K562 (cell line): ENCODE data around the gene TTC39B.

Experiments used
- ATF7 ChIP-seq: fragments of 450-650 bp; IDR thresholded peaks from 2 replicates; pipeline ENCODE4 v1.7.1; 2014; ENCODE audit warnings: mild to moderate bottlenecking, moderate library complexity
- EP300 ChIP-seq: IDR thresholded peaks from 2 replicates; pipeline ENCODE4 v1.6.1; 2012; ENCODE audit warnings: low read length, improper control_type of control experiment
- NR2C2 ChIP-seq, 2 experiments: fragments of 200-800 bp in 1 of 2; sonication (Bioruptor generic) in 1 of 2; sonication (generic) in 1 of 2; formaldehyde crosslinking in 1 of 2; IDR thresholded peaks; 2 replicates each; pipeline versions ENCODE4 v1.6.1 to v1.8.0; 2016 to 2022; ENCODE audit warnings: mild to moderate bottlenecking in 1 of 2, missing compliant biosample characterization in 1 of 2, missing genetic modification characterization in 1 of 2, missing genetic modification reagents in 1 of 2
- PHB2 ChIP-seq: fragments of 450-650 bp; IDR thresholded peaks from 2 replicates; pipeline ENCODE4 v1.6.1; 2017; ENCODE audit warnings: low read depth
- POLR2AphosphoS5 ChIP-seq: IDR thresholded peaks from 2 replicates; pipeline ENCODE4 v1.6.1; 2011; ENCODE audit warnings: mild to moderate bottlenecking, low read depth, low read length, moderate library complexity; ENCODE audit not compliant: control insufficient read depth, insufficient read depth
- RFX5 ChIP-seq: IDR thresholded peaks from 2 replicates; pipeline ENCODE4 v1.6.1; 2011; ENCODE audit warnings: low read depth, mild to moderate bottlenecking, improper control_type of control experiment, low read length
- SMARCC2 ChIP-seq: fragments of 450-650 bp; IDR thresholded peaks from 2 replicates; pipeline ENCODE4 v1.6.1; 2017; ENCODE audit warnings: antibody characterized with exemption, moderate library complexity, mild to moderate bottlenecking, low read depth
- SP1 ChIP-seq: sonication (generic); formaldehyde crosslinking; IDR thresholded peaks from 2 replicates; pipeline ENCODE4 v1.8.1; 2022; ENCODE audit warnings: mild to moderate bottlenecking, missing genetic modification reagents
- TF ChIP-seq, protein P1 (sequence below), 3 experiments: IDR thresholded peaks in 2 of 3; conservative IDR thresholded peaks in 1 of 3; 2 replicates each; pipeline ENCODE4 v1.5.1; 2011 to 2012; ENCODE audit warnings: low read length in 3 of 3, mild to moderate bottlenecking in 3 of 3, control low read depth in 2 of 3, improper control_type of control experiment in 1 of 3, inconsistent platforms in 1 of 3, low read depth in 1 of 3, mixed read lengths in 1 of 3, moderate library complexity in 1 of 3; ENCODE audit not compliant: insufficient read depth in 2 of 3
- TF ChIP-seq, protein P2 (sequence below): fragments of 200-800 bp; sonication (Bioruptor generic); IDR thresholded peaks from 2 replicates; pipeline ENCODE4 v1.6.1; 2017; ENCODE audit warnings: missing genetic modification characterization, missing compliant biosample characterization
- TF ChIP-seq, protein P3 (sequence below), 2 experiments: fragments of 450-650 bp; formaldehyde crosslinking in 1 of 2; IDR thresholded peaks; 2 replicates each; pipeline versions ENCODE4 v1.4.0 to v1.6.1; 2014 to 2020; ENCODE audit warnings: mild to moderate bottlenecking in 2 of 2, borderline replicate concordance in 1 of 2, low read depth in 1 of 2
- TF ChIP-seq, protein P4 (sequence below), 2 experiments: fragments of 250-450 bp in 1 of 2; fragments of 450-650 bp in 1 of 2; sonication (Bioruptor Pico) in 1 of 2; IDR thresholded peaks; 2 replicates each; pipeline versions ENCODE4 v1.6.1 to v1.8.0; 2016 to 2021; ENCODE audit warnings: mild to moderate bottlenecking in 2 of 2, moderate library complexity in 2 of 2, missing compliant biosample characterization in 1 of 2, missing genetic modification characterization in 1 of 2

DNA sequence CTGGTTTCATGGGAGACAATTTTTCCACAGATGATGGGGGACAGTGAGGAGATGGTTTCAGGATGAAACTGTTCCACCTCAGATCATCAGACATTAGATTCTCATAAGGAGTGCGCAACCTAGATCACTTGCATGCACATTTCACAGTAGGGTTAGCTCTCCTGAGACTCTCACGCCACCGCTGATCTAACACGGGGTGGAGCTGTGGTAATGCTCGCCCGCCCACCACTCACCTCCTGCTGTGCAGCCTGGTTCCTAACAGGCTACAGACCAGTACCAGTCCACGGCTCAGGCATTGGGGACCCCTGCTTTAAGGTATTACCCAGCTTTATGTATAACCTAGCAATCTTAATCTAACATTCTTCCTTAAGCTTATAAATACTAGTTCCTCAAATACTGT is 35.6 kb downstream of the TTC39B start:
- no peak for TF ChIP-seq NR2C2 (CRISPR knock-in tag; IDR thresholded peaks at IDR 0.05)
- TF ChIP-seq NR2C2 (tag; IDR thresholded peaks at IDR 0.05): no peak
- TF ChIP-seq EP300: no peak
- TF ChIP-seq, protein P1, sequence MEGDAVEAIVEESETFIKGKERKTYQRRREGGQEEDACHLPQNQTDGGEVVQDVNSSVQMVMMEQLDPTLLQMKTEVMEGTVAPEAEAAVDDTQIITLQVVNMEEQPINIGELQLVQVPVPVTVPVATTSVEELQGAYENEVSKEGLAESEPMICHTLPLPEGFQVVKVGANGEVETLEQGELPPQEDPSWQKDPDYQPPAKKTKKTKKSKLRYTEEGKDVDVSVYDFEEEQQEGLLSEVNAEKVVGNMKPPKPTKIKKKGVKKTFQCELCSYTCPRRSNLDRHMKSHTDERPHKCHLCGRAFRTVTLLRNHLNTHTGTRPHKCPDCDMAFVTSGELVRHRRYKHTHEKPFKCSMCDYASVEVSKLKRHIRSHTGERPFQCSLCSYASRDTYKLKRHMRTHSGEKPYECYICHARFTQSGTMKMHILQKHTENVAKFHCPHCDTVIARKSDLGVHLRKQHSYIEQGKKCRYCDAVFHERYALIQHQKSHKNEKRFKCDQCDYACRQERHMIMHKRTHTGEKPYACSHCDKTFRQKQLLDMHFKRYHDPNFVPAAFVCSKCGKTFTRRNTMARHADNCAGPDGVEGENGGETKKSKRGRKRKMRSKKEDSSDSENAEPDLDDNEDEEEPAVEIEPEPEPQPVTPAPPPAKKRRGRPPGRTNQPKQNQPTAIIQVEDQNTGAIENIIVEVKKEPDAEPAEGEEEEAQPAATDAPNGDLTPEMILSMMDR (IDR thresholded peaks at IDR 0.05 in 2 of 3, conservative IDR thresholded peaks at IDR 0.05 in 1 of 3; ENCODE audit: insufficient read depth in 2 of 3, low read depth in 1 of 3, low read length in 3 of 3): peak in 2 of 3 experiments; percentile 13 to 29; a peak in 2 of 6 replicates
- TF ChIP-seq, protein P2, sequence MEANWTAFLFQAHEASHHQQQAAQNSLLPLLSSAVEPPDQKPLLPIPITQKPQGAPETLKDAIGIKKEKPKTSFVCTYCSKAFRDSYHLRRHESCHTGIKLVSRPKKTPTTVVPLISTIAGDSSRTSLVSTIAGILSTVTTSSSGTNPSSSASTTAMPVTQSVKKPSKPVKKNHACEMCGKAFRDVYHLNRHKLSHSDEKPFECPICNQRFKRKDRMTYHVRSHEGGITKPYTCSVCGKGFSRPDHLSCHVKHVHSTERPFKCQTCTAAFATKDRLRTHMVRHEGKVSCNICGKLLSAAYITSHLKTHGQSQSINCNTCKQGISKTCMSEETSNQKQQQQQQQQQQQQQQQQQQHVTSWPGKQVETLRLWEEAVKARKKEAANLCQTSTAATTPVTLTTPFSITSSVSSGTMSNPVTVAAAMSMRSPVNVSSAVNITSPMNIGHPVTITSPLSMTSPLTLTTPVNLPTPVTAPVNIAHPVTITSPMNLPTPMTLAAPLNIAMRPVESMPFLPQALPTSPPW: no peak
- TF ChIP-seq ATF7: no peak
- no peak for TF ChIP-seq PHB2
- TF ChIP-seq RFX5: no peak
- TF ChIP-seq POLR2AphosphoS5: no peak
- TF ChIP-seq, protein P3, sequence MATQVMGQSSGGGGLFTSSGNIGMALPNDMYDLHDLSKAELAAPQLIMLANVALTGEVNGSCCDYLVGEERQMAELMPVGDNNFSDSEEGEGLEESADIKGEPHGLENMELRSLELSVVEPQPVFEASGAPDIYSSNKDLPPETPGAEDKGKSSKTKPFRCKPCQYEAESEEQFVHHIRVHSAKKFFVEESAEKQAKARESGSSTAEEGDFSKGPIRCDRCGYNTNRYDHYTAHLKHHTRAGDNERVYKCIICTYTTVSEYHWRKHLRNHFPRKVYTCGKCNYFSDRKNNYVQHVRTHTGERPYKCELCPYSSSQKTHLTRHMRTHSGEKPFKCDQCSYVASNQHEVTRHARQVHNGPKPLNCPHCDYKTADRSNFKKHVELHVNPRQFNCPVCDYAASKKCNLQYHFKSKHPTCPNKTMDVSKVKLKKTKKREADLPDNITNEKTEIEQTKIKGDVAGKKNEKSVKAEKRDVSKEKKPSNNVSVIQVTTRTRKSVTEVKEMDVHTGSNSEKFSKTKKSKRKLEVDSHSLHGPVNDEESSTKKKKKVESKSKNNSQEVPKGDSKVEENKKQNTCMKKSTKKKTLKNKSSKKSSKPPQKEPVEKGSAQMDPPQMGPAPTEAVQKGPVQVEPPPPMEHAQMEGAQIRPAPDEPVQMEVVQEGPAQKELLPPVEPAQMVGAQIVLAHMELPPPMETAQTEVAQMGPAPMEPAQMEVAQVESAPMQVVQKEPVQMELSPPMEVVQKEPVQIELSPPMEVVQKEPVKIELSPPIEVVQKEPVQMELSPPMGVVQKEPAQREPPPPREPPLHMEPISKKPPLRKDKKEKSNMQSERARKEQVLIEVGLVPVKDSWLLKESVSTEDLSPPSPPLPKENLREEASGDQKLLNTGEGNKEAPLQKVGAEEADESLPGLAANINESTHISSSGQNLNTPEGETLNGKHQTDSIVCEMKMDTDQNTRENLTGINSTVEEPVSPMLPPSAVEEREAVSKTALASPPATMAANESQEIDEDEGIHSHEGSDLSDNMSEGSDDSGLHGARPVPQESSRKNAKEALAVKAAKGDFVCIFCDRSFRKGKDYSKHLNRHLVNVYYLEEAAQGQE (IDR thresholded peaks at IDR 0.05; ENCODE audit: borderline replicate concordance): no peak
- TF ChIP-seq, protein P3 (CRISPR knock-in tag; IDR thresholded peaks at IDR 0.05; ENCODE audit: low read depth): no peak
- TF ChIP-seq SP1 (CRISPR knock-in tag): no peak
- TF ChIP-seq, protein P4, sequence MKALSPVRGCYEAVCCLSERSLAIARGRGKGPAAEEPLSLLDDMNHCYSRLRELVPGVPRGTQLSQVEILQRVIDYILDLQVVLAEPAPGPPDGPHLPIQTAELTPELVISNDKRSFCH (CRISPR knock-in tag; IDR thresholded peaks at IDR 0.05): no peak
- TF ChIP-seq, protein P4 (tag; IDR thresholded peaks at IDR 0.05): no peak
- TF ChIP-seq SMARCC2: no peak
